Measurements from ENCODE around the gene ELANE.
A peak's percentile ranks its signal among the peaks of the same experiment; 100 is the strongest.
"Not testable (repeated sequence)": the region's sequence is repeated elsewhere in the genome, so short reads cannot be mapped to it uniquely, and the experiment has no call there.

ELANE gene

GRCh38 chr19:842802-843179 lies 9.3 kb upstream of the ELANE start:
- not testable (repeated sequence) for DNase-seq (ENCODE audit: low read depth)

- DNase-seq (ENCODE audit: low read depth) = no peak
Measured at GRCh38 chr19:843180-843835, 8.8 kb upstream of the ELANE start.

- no peak for DNase-seq (ENCODE audit: low read depth)
Measured at GRCh38 chr19:843836-844545, 8.1 kb upstream of the ELANE start.

GRCh38 chr19:844546-844971 lies 7.5 kb upstream of the ELANE start:
- DNase-seq (ENCODE audit: low read depth) = no peak

GRCh38 chr19:845707-846521 lies 6.2 kb upstream of the ELANE start:
- no peak for DNase-seq (ENCODE audit: low read depth)

GRCh38 chr19:848386-848921 lies 3.6 kb upstream of the ELANE start:
- DNase-seq (ENCODE audit: low read depth) = no peak

GRCh38 chr19:849195-849594 lies 2.9 kb upstream of the ELANE start:
- not testable (repeated sequence) for DNase-seq (ENCODE audit: low read depth)

- DNase-seq (ENCODE audit: low read depth) = no peak
Measured at GRCh38 chr19:850221-850978, 1.7 kb upstream of the ELANE start.

GRCh38 chr19:850979-851335 lies 1.1 kb upstream of the ELANE start:
- DNase-seq (ENCODE audit: low read depth) = no peak

- no peak for DNase-seq (ENCODE audit: low read depth)
Measured at GRCh38 chr19:853014-853585, 997 bp downstream of the ELANE start.

- not testable (repeated sequence) for DNase-seq (ENCODE audit: low read depth)
Measured at GRCh38 chr19:853614-854220, 1.6 kb downstream of the ELANE start.

- no peak for DNase-seq (ENCODE audit: low read depth)
Measured at GRCh38 chr19:854549-854948, 2.4 kb downstream of the ELANE start.

- DNase-seq (ENCODE audit: low read depth) = no peak
Measured at GRCh38 chr19:855142-855541, 3.0 kb downstream of the ELANE start.

GRCh38 chr19:855566-856120 lies 3.5 kb downstream of the ELANE start:
- DNase-seq (ENCODE audit: low read depth) = no peak

- DNase-seq (ENCODE audit: low read depth) = no peak
Measured at GRCh38 chr19:858284-858683, 6.2 kb downstream of the ELANE start.

- DNase-seq (ENCODE audit: low read depth) = no peak
Measured at GRCh38 chr19:858868-859843, 7.1 kb downstream of the ELANE start, which contains the start of gene CFD. CFD (plus strand) TSS chr19:859664; CDS start chr19:859690, 26 bp downstream.

- DNase-seq (ENCODE audit: low read depth) = no peak
Measured at GRCh38 chr19:861141-861755, 9.1 kb downstream of the ELANE start.

GRCh38 chr19:861756-862580 lies 9.9 kb downstream of the ELANE start:
- DNase-seq (ENCODE audit: low read depth) = peak; percentile 58

Measured in activated T-helper 9 cell treated with anti-CD3 and anti-CD28 coated beads, Interleukin-2, amount 50 U/mL, for 16 hours (primary cell).